Left ventricle myocardium inferior (tissue), 1 donor: Measurements from ENCODE around the gene EXOC2. TPM values are rescaled to one million over a fixed set of nuclear protein-coding genes. Genes with fewer than 3 reads are reported as not detected.

Experiments
- DNase-seq: peaks from one replicate; pipeline ENCODE4 v3.0.0-alpha.2; 2020
- H3K27ac ChIP-seq: fragments of 200-600 bp; replicated peaks from 2 replicates; pipeline ENCODE4 v1.8.0; 2021
- H3K27me3 ChIP-seq: fragments of 200-600 bp; 2 replicates; pipeline ENCODE4 v1.8.0; 2021; ENCODE audit warnings: low read depth
- H3K36me3 ChIP-seq: fragments of 200-600 bp; 2 replicates; pipeline ENCODE4 v1.8.0; 2021
- H3K4me1 ChIP-seq: fragments of 200-600 bp; 2 replicates; pipeline ENCODE4 v1.8.0; 2021
- H3K4me3 ChIP-seq: fragments of 200-600 bp; 2 replicates; pipeline ENCODE4 v1.8.0; 2021; ENCODE audit warnings: mild to moderate bottlenecking, moderate library complexity
- H3K9me3 ChIP-seq: fragments of 200-600 bp; replicated peaks from 2 replicates; pipeline ENCODE4 v1.8.0; 2021
- CTCF ChIP-seq: fragments of 200-600 bp; IDR thresholded peaks from 2 replicates; pipeline ENCODE4 v1.8.0; 2021; ENCODE audit warnings: antibody characterized with exemption, mild to moderate bottlenecking, borderline replicate concordance
- intact Hi-C: fragments of 100-400 bp; cut with micrococcal nuclease; formaldehyde crosslinking; loops from one replicate; pipeline ENCODE4 v1.11.0; 2022
- total RNA-seq: library from RNA; stranded (reverse); fragmentation: NEBNext Ultra II Directional; extraction: Animal tissue kit (Norgen Biotek cat#: 25700); gene quantifications from one replicate; pipeline ENCODE4 v1.2.1, GENCODE V29; 2021
- donor health status: DM: no; HTN: yes; CAD: no; lungs with severe emphysema.

Gene EXOC2
- total RNA-seq, 1 donor from 2014 or later = 15.6 TPM

- no peaks in the 10 kb centered on the region for H3K9me3 ChIP-seq
- no peaks in the 10 kb centered on the region for H3K36me3 ChIP-seq
- H3K4me1 ChIP-seq = peaks cover 6% of the 10 kb centered on the region
- no peak overlapping the region for H3K27ac ChIP-seq
- intact Hi-C loops = loop anchor here (5.0 kb wide), 1 partner anchor 130 kb away; no protein-coding TSS in a partner anchor
- H3K27me3 ChIP-seq = peaks cover 11% of the 10 kb centered on the region
- peak; percentile 56 for DNase-seq
- no peak overlapping the region for H3K4me3 ChIP-seq
- peak; percentile 94 for TF ChIP-seq CTCF
Measured at GRCh38 chr6:722077-722524, 29.2 kb upstream of the EXOC2 start.

GRCh38 chr6:718345-718744, 25.4 kb upstream of the EXOC2 start:
- H3K4me3 ChIP-seq = no peak overlapping the region
- H3K27me3 ChIP-seq = no peaks in the 10 kb centered on the region
- no peaks in the 10 kb centered on the region for H3K9me3 ChIP-seq
- DNase-seq = no peak
- peaks cover 6% of the 10 kb centered on the region for H3K4me1 ChIP-seq
- no peaks in the 10 kb centered on the region for H3K36me3 ChIP-seq
- no peak for TF ChIP-seq CTCF
- intact Hi-C loops = no loop called here
- H3K27ac ChIP-seq = no peak overlapping the region

GRCh38 chr6:717135-717534, 24.2 kb upstream of the EXOC2 start:
- peaks cover 3% of the 10 kb centered on the region for H3K4me1 ChIP-seq
- no peak for TF ChIP-seq CTCF
- no peak for DNase-seq
- no peaks in the 10 kb centered on the region for H3K27me3 ChIP-seq
- no peak overlapping the region for H3K27ac ChIP-seq
- no peaks in the 10 kb centered on the region for H3K9me3 ChIP-seq
- H3K4me3 ChIP-seq = no peak overlapping the region
- intact Hi-C loops = no loop called here
- H3K36me3 ChIP-seq = no peaks in the 10 kb centered on the region

GRCh38 chr6:715709-716491, 23.0 kb upstream of the EXOC2 start:
- no peak for DNase-seq
- no peaks in the 10 kb centered on the region for H3K27me3 ChIP-seq
- H3K4me3 ChIP-seq = no peak overlapping the region
- H3K4me1 ChIP-seq = peaks cover 12% of the 10 kb centered on the region
- intact Hi-C loops = no loop called here
- no peaks in the 10 kb centered on the region for H3K9me3 ChIP-seq
- no peaks in the 10 kb centered on the region for H3K36me3 ChIP-seq
- no peak overlapping the region for H3K27ac ChIP-seq
- no peak for TF ChIP-seq CTCF

- Histone ChIP-seq H3K4me3 (no peak overlapping the region), H3K9me3 (no peaks in the 10 kb centered on the region), H3K4me1 (peaks cover 23% of the 10 kb centered on the region), H3K36me3 (no peaks in the 10 kb centered on the region), H3K27ac (peak overlapping the region; percentile 12), H3K27me3 (no peaks in the 10 kb centered on the region)
- TF ChIP-seq CTCF = no peak
- DNase-seq = no peak
- intact Hi-C loops = no loop called here
Measured at GRCh38 chr6:714100-714499, 21.2 kb upstream of the EXOC2 start.
